Measurements from ENCODE around the gene TEDC2.

The TEDC2 gene

GRCh38 chr16:2456551-2457153 is 3.3 kb upstream of the TEDC2 start:
- ChIA-PET POLR2A (ENCODE audit: low non-redundant PET) (no interaction called here), CTCF (interaction anchor here (0.6 to 0.8 kb wide), 2 partner anchors 14 to 464 kb away, joined by 3 read pairs; no protein-coding TSS in a partner anchor)
- TF ChIP-seq CTCF (conservative IDR thresholded peaks at IDR 0.05; ENCODE audit: low read depth) = no peak
- peak overlapping the region; percentile 75 for H3K27ac ChIP-seq
- no peak for DNase-seq (ENCODE audit: low spot score)

GRCh38 chr16:2457267-2457666 is 2.6 kb upstream of the TEDC2 start:
- DNase-seq (ENCODE audit: low spot score) = no peak
- POLR2A ChIA-PET (ENCODE audit: low non-redundant PET) = no interaction called here
- TF ChIP-seq CTCF (conservative IDR thresholded peaks at IDR 0.05; ENCODE audit: low read depth) = no peak
- peak overlapping the region; percentile 75 for H3K27ac ChIP-seq
- CTCF ChIA-PET = interaction anchor here (0.6 to 0.8 kb wide), 2 partner anchors 13 to 463 kb away, joined by 3 read pairs; no protein-coding TSS in a partner anchor

- DNase-seq (ENCODE audit: low spot score) = no peak
- TF ChIP-seq CTCF (conservative IDR thresholded peaks at IDR 0.05; ENCODE audit: low read depth) = no peak
- ChIA-PET POLR2A (ENCODE audit: low non-redundant PET) (no interaction called here), CTCF (no interaction called here)
- peak overlapping the region; percentile 75 for H3K27ac ChIP-seq
Measured at GRCh38 chr16:2457946-2458345, 2.0 kb upstream of the TEDC2 start.

GRCh38 chr16:2458887-2459646 is 842 bp upstream of the TEDC2 start:
- DNase-seq (ENCODE audit: low spot score) = no peak
- H3K27ac ChIP-seq = peak overlapping the region; percentile 75
- no peak for TF ChIP-seq CTCF (conservative IDR thresholded peaks at IDR 0.05; ENCODE audit: low read depth)
- ChIA-PET CTCF (interaction anchor here (0.7 to 1.1 kb wide), 2 partner anchors 8 to 264 kb away, joined by 3 to 4 read pairs; no protein-coding TSS in a partner anchor), POLR2A (ENCODE audit: low non-redundant PET) (no interaction called here)

- DNase-seq (ENCODE audit: low spot score) = no peak
- CTCF ChIA-PET = no interaction called here
- no peak for TF ChIP-seq CTCF (conservative IDR thresholded peaks at IDR 0.05; ENCODE audit: low read depth)
- POLR2A ChIA-PET (ENCODE audit: low non-redundant PET) = no interaction called here
- peak overlapping the region; percentile 75 for H3K27ac ChIP-seq
Measured at GRCh38 chr16:2460391-2460713, 443 bp downstream of the TEDC2 start.

- no peak for DNase-seq (ENCODE audit: low spot score)
- peak overlapping the region; percentile 75 for H3K27ac ChIP-seq
- CTCF ChIA-PET = no interaction called here
- POLR2A ChIA-PET (ENCODE audit: low non-redundant PET) = no interaction called here
- no peak for TF ChIP-seq CTCF (conservative IDR thresholded peaks at IDR 0.05; ENCODE audit: low read depth)
Measured at GRCh38 chr16:2460916-2461315, 1.0 kb downstream of the TEDC2 start.

Data from RWPE1 (cell line).